ENCODE data around the gene NCK2. TPM values are rescaled to one million over a fixed set of nuclear protein-coding genes. Genes with fewer than 3 reads are reported as not detected.
A peak's percentile ranks its signal among the peaks of the same experiment; 100 is the strongest.

The NCK2 gene
- total and polyA plus RNA-seq, 2 of the 13 experiments (the other 11 are each of a cell fraction or from before 2014, with no cell fraction given): 14.8 to 23.5 TPM

DNA sequence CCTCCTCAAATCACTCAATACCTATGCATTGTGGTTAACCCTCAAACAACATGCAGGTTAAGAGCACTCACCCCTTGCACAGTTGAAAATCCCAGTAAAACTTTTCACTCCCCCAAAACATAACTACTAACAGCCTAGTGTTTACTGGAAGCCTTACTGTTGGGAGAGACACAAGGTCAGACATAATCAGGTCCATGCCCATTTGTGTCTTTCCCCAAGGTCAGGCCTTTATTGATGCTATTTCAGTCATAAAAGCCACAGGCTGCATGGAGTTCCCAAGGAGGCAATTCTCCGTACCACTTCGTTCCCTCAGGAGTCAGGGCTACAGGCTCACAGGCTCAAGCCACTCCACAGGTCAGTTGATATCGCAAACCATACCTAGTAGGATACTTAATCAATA lies 180.2 kb downstream of the NCK2 start:
- Histone ChIP-seq H3K27ac (ENCODE audit: extremely low read length, insufficient read depth, low read length) (no peak overlapping the region), H3K27me3 (ENCODE audit: control insufficient read depth in 1 of 2, insufficient read depth in 2 of 2, low read length in 2 of 2) (no peaks in the 10 kb centered on the region), H3K9me3 (ENCODE audit: low read length) (no peaks in the 10 kb centered on the region), H3K79me2 (ENCODE audit: insufficient read depth, low read length) (no peaks in the 10 kb centered on the region), H3K36me3 (replicated peaks in 1 of 2; ENCODE audit: control insufficient read depth in 1 of 2, insufficient read depth in 2 of 2, low read length in 2 of 2) (no peaks in the 10 kb centered on the region), H2AFZ (ENCODE audit: low read length) (no peak overlapping the region), H3K9ac (ENCODE audit: insufficient read depth, low read depth, low read length) (no peak overlapping the region), H3K4me1 (ENCODE audit: insufficient read depth, low read length) (peaks cover 48% of the 10 kb centered on the region), H3K4me3 (replicated peaks in 1 of 3; ENCODE audit: insufficient read depth in 1 of 3, low read depth in 2 of 3, low read length in 3 of 3) (no peak overlapping the region), H4K20me1 (ENCODE audit: insufficient read depth, low read length) (no peaks in the 10 kb centered on the region), H3K4me2 (ENCODE audit: low read depth, low read length) (peak overlapping the region; percentile 30; the same call in 1 of the 2 replicates)
- no TSS peak for BruUV-seq (replicated peaks)
- peak; percentile 4 for FAIRE-seq
- in situ Hi-C loops (cut with HindIII; ENCODE audit: extremely low pct_ligation_motif_present, low pct_unique_long_range_greater_than_20kb) (no loop called here), intact Hi-C loops (cut with micrococcal nuclease; ENCODE audit: unreplicated experiment) (no loop called here)
- WGBS (ENCODE audit: low lambda C conversion rate): 64% methylated on average over 3 of the region's 3 CpGs
- peak; percentile 44 for ATAC-seq
- DNase-seq (ENCODE audit: low spot score): peak; percentile 29
- POLR2A ChIA-PET: no interaction called here
- CTCF ChIA-PET (ENCODE audit: low intra/inter-chr PET ratio, low total read pairs): no interaction called here
- TF ChIP-seq PHF21A (CRISPR knock-in tag; IDR thresholded peaks at IDR 0.05) (0 out of 2 replicates have a peak, but pooled peaks have one; percentile 9), RARA (CRISPR knock-in tag; IDR thresholded peaks at IDR 0.05) (peak; percentile 27; the same call in 1 of the 2 replicates), TGIF2 (CRISPR knock-in tag; IDR thresholded peaks at IDR 0.05) (no peak), SOX13 (IDR thresholded peaks at IDR 0.05) (no peak), SOX13 (CRISPR knock-in tag; conservative IDR thresholded peaks at IDR 0.05 in 1 of 2, IDR thresholded peaks at IDR 0.05 in 1 of 2) (peak in 1 of 2 experiments; percentile 55; a peak in 1 of 4 replicates), HMG20A (CRISPR knock-in tag; IDR thresholded peaks at IDR 0.05; ENCODE audit: borderline replicate concordance) (0 out of 2 replicates have a peak, but pooled peaks have one; percentile 35), SMC3 (IDR thresholded peaks at IDR 0.05; ENCODE audit: low read length) (no peak), TOPORS (CRISPR knock-in tag; IDR thresholded peaks at IDR 0.05) (no peak), EP300 (IDR thresholded peaks at IDR 0.05; ENCODE audit: low read depth in 2 of 2, low read length in 2 of 2) (0 out of 4 replicates have a peak, but pooled peaks of 1 of the 2 experiments have one; percentile 18), EP300 (CRISPR knock-in tag; IDR thresholded peaks at IDR 0.05; ENCODE audit: borderline replicate concordance) (no peak), HNF4A (CRISPR knock-in tag; IDR thresholded peaks at IDR 0.05) (0 out of 2 replicates have a peak, but pooled peaks have one; percentile 8), ZNF737 (CRISPR knock-in tag; IDR thresholded peaks at IDR 0.05; ENCODE audit: borderline replicate concordance) (no peak), RXRB (CRISPR knock-in tag; IDR thresholded peaks at IDR 0.05; ENCODE audit: borderline replicate concordance) (peak; percentile 30; the same call in 1 of the 2 replicates), LCORL (IDR thresholded peaks at IDR 0.05) (no peak), LCORL (CRISPR knock-in tag; IDR thresholded peaks at IDR 0.05) (0 out of 2 replicates have a peak, but pooled peaks have one; percentile 33), TP53 (CRISPR knock-in tag; conservative IDR thresholded peaks at IDR 0.05) (no peak)
- TF ChIP-seq, protein P1, sequence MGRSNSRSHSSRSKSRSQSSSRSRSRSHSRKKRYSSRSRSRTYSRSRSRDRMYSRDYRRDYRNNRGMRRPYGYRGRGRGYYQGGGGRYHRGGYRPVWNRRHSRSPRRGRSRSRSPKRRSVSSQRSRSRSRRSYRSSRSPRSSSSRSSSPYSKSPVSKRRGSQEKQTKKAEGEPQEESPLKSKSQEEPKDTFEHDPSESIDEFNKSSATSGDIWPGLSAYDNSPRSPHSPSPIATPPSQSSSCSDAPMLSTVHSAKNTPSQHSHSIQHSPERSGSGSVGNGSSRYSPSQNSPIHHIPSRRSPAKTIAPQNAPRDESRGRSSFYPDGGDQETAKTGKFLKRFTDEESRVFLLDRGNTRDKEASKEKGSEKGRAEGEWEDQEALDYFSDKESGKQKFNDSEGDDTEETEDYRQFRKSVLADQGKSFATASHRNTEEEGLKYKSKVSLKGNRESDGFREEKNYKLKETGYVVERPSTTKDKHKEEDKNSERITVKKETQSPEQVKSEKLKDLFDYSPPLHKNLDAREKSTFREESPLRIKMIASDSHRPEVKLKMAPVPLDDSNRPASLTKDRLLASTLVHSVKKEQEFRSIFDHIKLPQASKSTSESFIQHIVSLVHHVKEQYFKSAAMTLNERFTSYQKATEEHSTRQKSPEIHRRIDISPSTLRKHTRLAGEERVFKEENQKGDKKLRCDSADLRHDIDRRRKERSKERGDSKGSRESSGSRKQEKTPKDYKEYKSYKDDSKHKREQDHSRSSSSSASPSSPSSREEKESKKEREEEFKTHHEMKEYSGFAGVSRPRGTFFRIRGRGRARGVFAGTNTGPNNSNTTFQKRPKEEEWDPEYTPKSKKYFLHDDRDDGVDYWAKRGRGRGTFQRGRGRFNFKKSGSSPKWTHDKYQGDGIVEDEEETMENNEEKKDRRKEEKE (IDR thresholded peaks at IDR 0.05): no peak
- TF ChIP-seq, protein P2, sequence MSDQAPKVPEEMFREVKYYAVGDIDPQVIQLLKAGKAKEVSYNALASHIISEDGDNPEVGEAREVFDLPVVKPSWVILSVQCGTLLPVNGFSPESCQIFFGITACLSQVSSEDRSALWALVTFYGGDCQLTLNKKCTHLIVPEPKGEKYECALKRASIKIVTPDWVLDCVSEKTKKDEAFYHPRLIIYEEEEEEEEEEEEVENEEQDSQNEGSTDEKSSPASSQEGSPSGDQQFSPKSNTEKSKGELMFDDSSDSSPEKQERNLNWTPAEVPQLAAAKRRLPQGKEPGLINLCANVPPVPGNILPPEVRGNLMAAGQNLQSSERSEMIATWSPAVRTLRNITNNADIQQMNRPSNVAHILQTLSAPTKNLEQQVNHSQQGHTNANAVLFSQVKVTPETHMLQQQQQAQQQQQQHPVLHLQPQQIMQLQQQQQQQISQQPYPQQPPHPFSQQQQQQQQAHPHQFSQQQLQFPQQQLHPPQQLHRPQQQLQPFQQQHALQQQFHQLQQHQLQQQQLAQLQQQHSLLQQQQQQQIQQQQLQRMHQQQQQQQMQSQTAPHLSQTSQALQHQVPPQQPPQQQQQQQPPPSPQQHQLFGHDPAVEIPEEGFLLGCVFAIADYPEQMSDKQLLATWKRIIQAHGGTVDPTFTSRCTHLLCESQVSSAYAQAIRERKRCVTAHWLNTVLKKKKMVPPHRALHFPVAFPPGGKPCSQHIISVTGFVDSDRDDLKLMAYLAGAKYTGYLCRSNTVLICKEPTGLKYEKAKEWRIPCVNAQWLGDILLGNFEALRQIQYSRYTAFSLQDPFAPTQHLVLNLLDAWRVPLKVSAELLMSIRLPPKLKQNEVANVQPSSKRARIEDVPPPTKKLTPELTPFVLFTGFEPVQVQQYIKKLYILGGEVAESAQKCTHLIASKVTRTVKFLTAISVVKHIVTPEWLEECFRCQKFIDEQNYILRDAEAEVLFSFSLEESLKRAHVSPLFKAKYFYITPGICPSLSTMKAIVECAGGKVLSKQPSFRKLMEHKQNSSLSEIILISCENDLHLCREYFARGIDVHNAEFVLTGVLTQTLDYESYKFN (CRISPR knock-in tag; conservative IDR thresholded peaks at IDR 0.05): no peak
- TF ChIP-seq, protein P3, sequence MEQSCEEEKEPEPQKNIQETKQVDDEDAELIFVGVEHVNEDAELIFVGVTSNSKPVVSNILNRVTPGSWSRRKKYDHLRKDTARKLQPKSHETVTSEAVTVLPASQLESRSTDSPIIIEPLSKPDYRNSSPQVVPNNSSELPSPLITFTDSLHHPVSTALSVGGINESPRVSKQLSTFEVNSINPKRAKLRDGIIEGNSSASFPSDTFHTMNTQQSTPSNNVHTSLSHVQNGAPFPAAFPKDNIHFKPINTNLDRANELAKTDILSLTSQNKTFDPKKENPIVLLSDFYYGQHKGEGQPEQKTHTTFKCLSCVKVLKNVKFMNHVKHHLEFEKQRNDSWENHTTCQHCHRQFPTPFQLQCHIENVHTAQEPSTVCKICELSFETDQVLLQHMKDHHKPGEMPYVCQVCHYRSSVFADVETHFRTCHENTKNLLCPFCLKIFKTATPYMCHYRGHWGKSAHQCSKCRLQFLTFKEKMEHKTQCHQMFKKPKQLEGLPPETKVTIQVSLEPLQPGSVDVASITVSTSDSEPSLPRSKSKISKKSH (CRISPR knock-in tag; IDR thresholded peaks at IDR 0.05; ENCODE audit: borderline replicate concordance): no peak

All from HepG2 (cell line).